Measurements from ENCODE around the gene WFDC1.

WFDC1 gene

DNA sequence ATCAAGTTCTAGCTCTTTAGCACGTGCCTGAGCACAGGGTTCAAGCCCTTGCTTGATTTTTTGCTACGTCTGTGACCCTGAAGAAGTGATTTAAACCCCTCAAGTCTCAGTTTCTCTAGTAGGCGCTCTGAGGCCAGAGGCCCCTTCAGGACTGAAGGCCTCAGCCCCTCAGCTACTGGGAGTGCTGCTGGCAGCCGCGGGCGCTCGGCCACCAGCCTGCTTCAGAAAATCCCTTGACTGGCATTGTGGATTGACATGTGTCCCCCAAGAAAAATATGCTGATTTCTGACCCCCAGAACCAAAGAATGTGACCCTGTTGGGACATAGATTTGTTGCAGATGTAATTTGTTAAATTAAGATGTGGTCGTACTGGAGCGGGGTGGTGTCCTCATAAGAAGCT, 20.2 kb upstream of the WFDC1 start:
- DNase-seq: no peak

DNA sequence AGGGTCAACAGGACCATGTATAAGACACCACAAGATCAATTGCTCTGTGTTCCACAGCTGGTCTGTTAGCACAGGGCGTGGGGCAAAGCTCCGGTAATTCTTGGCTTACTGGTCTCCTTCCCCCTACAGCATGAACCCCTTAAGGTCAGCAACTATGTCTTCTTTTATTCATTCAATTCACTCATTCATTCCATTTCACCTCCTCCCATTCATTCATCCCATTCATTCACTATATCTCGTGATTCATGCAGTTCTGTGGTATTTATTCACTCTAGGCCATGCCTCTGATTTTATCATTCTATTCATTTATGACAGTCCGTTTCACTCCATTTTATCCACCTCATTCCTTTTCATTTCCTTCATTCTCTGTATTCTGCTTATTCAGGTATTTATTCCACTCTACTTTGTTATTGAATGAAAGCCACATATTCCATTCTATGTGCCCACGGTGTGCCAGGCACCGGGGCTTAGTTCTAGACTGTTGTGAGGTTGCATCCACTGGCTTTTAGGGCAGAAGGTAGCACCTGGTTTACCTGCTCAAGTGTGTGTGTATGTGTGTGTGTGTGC, 19.0 kb upstream of the WFDC1 start:
- DNase-seq: no peak

DNA sequence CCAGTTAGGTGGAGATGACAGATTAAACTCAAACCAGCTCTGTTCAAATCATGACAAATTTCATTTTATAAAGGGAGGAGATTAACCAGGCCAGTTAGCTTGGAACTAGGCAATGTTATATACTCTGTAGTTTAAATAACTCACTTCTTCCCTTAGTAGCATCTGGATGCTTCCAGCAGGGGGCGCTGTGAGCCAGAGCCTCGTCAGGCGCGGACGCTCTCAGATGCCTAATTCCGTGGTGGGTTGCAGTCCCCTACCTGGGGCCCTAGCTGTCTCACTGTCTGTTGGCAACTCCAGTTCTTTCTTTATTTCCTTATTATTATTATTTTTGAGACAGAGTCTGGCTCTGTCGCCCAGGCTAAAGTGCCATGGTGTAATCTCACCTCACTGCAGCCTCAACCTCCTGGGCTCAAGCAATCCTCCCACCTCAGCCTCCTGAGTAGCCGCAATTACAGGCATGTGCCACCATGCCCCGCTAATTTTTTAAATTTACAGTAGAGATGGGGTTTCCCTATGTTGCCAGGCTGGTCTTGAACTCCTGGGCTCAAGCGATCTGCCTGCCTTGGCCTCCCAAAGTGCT, 17.3 kb upstream of the WFDC1 start:
- DNase-seq: peak; percentile 78

DNA sequence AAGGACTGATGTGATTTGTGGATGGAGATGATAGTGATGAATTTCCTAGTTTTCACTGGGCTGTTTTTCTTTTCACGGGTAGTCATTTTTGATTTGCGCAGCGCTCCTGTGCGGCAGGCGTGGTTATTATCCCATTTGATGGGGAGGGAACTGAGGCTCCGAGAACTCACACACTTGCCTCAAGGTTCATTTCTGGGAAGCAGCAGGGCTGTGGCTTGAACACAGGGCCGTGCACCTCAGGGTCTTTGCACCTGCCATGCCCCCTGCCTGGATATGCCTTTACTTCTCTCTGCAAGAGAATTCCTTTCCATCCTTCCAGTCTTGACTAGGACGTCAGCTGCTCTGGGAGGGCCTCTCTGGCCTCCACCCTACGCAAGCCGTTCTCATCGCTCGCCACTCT, 16.3 kb upstream of the WFDC1 start:
- no peak for DNase-seq

DNA sequence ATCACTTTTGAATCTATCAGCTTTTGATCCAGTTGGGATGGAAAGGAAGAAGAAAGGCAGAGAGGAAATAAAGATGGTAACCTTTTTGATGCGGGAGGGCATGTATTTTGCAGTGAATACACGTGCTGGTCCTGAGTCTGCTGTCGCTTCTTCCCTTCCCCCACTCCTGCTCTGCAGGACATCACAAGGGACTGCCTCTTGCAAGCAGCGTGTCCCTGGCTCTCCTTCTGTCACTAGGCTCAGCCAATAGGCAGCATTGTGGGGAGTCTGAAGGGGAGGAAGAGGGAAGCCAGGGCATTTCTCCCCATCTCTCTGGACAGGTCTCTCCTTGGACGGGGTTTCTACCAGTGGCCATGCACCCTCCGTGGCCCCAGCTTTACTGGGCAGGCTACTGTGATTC, 15.7 kb upstream of the WFDC1 start:
- DNase-seq: no peak

DNA sequence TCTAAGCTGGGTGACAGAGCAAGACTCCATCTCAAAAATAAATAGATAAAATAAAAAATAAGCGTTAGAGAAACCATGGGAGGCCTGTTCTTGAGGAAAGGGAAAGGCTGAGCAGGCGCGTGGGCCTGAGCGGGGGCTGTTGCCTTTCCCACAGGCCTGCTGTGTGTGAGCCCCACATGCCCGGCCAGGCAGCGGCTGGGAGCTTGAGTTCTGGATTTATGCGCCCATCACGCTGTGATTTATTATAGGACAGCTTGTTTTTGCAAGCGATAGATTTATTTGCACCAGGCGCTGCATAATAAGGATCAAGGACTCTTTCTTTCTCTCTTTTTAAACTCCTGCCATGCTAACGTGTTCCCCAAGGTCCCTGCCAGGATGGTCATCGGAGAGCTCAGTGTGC, 14.8 kb upstream of the WFDC1 start:
- no peak for DNase-seq

DNA sequence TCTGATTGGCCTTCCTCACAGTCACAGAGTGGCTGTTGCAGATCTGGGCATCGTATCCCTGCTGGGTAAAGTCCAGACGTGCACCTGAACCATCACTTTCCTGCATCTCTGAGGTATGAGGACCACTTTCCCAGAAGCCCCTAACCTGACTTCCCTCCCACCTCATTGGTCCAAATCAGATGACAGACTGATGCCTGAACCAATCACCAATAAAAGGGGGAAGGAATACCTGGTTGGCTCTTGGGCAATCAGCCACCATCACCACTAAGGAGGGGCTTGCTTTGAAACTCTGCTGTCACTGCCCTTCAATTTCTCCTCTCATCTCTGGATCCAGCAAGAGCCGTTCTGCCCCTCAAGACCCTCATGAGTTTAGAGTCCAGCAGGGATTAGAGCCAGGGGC, 13.6 kb upstream of the WFDC1 start:
- no peak for DNase-seq

DNA sequence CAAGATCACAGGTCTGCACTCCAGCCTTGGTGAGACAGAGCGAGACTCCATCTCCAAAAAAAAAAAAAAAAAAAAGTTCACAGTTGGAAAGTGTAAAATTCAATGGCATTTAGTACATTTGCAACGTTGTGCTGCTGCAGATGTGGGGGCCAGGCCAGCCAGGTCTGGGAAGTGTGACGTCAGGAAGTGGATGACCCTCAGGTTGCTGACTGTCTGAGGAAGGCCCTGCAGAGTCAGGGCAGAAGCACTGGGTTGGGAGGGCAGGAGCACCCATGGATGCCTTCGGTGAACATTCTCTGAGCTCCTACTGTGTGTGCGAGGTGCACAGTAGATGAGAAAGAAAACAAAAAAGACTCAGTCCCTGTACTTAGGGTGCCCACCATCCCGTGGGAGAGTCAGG, 12.1 kb upstream of the WFDC1 start:
- DNase-seq: no peak

DNA sequence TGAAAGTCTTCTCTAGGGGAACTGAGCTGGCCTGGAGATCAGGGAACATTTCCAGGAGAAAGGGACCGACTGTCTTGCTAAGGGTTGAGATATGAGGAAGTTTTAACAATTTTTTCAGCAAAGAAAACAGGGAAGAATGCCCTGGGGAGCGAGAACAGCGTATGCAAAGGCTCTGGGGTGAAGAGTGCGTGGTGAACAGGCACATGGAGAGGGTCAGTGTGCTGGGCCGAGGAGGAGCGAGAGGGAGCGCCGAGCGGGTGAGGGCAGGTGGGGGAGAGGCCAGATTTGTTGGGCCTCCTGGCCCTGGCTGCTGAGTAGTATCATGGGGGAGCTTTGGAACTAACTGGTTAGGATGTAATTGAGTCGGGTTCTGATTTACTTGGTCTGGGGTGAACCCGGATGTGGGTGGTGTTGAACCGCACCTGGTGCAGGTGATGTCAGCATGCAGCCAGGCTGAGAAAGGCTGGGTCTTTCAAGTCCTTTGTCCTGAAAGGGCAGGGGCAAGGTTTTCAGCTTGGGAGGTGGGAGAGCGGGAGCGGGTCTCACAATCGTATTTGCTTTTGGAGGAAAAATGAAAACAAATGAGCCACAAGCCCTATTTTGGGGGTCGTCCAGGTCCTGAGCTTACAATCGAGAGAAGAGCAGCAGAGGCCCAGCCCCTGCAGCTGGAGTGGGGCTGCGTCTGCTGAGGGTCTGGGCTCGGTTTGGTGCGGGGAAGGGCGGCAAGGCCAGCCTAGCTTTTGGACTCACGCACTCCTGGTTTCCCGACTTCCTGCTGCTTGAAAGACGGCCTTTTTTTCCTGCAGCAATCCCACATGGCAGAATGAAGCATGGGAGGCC, 11.1 kb upstream of the WFDC1 start:
- DNase-seq: no peak

DNA sequence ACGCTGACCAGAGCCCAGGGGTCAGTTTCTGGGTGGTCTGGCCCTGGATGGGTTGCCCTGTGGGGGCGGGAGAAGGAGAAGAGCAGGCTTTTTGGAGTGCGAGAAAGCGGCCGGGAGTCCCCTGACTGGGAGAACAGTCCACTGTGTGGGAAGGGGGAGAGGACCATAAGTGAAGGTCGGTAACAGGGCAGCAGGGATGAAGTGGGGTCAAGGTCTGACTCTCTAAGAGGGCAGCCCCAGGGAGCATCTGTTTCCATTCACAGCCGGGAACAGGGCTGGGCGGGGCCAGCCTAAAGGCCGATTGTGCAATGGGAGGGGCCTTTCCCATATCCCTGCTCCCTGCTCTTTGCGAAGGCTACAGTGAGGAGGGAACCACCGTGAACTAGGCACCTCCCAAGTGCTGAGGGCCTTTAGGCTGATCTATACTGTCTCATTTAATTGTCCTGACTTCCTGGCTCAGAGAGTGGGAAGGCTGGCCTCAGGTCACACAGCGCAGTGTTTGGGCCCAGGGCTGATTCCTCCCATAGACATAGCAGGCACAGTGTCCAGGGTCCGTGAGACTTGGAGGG, 10.4 kb upstream of the WFDC1 start:
- DNase-seq: no peak

DNA sequence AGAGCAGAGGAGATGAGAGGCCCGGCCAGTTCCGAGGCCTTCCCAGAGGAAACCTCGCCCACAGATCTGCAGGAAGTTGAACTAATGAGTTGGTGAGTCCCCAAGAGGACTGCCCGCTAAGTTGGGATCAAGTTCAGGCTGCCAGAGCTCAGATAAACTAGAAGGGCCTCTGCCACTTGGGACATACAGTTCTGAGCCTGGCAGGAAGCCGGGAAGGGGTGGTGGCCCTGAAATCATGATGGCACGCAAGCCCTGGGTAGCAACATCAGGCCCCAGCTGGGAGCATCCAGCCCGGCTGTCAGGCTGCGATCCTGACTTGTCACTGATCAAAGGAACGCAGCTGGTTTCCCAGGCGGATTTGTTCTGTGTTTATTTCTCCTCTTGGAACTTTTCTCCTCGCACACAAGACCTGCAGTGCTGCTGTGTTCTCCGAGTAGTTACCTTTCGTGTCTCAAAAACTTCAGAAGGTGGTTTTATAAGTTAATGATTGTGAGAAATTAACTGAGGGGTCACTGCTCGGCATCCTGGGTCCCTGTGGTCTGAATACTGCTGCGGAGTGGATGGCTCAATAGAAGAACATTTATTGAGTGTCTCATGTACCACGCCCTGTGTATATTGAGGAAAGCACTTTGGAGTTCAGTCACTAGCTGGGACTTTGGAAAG, 8.0 kb upstream of the WFDC1 start:
- no peak for DNase-seq

DNA sequence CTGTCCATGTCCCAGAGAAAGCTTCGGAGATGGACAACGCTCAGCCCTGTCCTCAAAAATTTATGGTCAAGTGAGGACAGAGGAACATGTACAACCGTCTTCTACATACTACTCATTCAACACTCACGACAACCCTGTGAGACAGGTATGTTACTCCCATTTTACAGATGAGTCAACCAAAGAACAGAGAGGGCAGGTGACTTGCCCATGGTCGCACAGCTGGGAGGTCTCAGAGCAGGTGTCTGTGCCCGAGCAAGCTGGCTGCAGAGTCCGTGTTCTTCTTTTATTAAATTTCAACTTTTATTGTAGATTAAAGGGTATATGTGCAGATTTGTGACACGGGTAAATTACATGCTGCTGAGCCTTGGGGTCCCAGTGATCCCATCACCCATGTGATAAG, 5.8 kb upstream of the WFDC1 start:
- no peak for DNase-seq

DNA sequence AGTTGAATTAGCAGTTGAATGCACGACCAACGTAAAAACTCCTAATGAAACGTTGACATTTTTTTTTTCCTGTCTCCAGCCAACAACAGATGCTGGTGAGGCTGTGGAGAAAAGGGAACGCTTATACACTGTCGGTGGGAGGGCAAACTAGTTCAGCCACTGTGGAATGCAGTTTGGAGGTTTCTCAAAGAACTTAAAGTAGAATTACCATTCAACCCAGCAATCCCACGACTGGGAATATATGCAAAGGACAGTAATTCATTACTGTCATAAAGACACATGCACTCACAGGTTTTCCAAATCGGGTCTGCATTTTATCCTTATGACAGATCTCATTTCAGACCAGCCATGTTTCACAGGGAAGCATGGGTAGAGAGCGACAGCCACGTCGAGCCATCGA, 3.5 kb upstream of the WFDC1 start:
- DNase-seq: no peak

DNA sequence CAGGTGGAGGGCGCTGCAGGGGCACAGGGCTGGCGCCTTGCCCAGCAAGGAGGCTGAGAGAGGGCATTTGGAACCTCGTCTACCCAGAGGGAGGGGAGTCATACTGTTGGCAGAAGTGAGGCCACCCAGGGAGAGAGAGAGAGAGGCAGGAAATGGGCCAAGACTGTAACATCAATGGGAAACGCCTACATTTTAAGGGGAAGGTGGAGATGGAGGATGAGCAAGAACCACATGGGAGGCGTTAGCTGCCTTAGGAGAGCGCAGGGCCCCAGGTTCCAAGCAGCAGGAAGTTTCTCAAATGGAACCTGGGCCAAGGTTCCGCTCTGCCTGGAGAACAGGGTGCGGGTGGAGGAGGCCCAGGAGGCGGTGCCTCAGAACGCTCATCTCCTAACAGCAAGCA, 2.7 kb upstream of the WFDC1 start:
- no peak for DNase-seq

DNA sequence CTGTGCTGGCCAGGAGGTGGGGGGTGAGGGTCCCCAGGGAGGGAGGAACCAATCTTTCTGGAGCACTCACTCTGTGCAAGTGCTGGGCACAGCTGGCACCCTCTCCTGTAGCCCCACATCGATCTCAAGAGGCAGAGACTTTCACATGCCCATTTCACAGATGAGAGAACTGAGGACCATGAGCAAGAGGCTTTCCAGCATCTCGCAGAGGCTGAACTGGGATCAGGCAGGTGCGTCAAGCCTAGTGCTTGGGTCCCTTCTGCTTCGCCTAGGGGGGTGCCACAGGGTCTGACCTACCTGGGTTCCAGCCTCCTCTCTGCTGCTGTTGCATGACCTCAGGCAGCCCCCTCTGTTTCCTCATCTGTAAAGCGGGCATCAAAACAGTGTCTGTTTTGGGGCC, 1.3 kb upstream of the WFDC1 start:
- DNase-seq: no peak

DNA sequence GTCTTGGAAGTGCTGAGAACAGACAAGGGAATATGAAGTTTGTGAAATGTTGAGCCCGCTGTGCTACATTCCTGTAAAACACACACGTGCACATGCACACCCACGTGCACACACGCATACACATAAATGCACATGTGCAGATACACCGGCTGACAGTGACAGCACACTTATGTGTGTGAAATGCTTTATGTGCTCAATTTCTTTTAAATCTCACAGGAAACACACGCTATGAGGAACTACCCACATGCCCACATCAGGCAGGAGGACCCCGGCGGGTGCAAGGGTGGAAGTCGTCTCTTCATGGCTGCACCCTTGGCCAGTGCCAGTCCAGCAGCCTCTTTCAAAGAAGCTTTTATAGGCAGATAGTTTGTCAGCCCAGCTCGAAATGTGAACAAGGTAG, 561 bp upstream of the WFDC1 start:
- no peak for DNase-seq

DNA sequence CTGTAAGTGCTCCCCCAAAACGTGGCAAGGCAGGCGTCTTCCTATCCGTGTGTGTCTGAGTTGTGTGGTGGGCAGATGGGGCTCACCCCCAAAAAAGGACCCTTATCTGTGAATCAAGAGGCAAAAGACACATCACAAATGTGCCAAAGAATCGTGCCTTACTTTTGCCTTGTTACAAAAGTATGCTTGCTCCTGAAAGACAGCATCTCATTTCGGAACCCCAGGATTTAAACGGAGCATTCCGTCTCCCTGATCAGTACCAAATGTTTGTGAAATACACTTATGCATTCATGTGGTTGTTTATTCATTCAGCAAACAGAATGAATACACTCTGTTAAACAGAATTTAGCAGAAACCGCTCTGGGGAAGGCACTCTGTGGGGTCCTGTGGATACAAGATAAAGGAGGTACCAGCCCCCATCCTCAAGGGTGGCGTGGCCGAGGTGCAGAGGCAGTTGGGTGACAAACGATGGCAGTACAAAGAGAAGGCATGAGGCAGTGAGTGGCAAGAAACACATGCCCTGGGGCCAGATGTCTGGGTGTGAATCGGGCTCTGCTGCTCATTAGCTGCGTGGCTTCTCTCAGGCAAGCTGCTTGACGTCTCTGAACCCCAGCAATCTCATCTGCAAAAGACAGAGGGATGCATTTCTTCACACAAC, 654 bp downstream of the WFDC1 start:
- DNase-seq: no peak

DNA sequence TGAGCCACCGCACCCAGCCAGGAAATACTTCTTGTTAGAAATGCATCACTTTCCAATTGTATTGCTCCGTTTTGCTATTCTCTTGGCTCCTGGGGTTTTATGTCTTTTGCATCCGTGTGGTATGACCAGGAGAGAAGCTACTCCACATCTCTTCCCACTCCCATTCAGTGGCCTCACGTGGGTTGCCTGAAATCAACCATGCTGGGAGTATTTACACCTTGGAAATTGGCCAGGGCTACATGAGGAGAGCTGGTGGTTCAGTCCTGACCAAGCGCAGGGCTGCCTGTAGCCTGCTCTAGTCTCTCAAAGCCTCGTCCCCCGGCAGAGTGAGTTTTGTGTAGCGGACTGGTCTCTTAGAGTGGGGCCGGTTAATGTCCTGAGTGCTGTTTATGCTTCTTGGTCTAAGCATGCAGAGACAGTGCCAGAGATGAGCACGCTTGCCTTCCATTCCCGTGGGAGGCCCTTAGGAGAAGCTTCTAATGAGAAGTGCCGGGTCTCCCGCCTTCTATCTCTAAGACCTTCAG, 3.8 kb downstream of the WFDC1 start:
- no peak for DNase-seq

DNA sequence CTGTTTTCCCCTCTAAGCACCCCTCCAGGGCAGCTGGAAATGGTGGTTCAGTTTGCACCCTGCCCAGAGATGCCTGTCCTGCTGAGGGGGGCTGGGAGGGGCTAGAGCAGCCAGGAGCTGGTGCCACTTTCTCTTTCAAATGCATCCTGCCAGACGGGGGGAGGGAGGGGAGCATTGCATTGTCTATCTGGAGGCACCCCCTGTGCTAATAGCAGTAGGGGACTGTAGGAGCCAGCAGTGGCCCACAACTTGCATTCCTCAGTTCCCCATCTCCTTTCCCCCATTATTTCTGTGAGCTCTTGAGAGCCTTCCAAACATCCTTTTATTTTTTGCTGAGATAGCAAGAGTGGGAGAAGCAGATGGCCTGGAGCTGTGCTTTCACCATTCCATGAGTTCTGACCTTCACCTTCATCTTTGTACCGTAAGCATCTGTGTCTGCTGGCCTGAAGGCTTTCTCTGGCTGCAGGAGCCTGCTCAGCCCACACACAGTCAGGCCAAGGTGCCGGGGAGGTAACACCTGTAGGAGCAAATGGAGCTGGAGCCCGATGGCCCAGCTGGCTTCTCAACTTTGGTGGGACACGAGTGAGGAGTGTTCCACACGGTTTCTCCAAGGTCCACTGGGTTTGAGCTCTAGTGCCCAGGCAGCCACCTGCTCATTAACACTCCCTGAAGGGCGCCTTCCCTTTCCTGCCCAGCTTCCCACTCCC, 5.2 kb downstream of the WFDC1 start:
- DNase-seq: no peak

DNA sequence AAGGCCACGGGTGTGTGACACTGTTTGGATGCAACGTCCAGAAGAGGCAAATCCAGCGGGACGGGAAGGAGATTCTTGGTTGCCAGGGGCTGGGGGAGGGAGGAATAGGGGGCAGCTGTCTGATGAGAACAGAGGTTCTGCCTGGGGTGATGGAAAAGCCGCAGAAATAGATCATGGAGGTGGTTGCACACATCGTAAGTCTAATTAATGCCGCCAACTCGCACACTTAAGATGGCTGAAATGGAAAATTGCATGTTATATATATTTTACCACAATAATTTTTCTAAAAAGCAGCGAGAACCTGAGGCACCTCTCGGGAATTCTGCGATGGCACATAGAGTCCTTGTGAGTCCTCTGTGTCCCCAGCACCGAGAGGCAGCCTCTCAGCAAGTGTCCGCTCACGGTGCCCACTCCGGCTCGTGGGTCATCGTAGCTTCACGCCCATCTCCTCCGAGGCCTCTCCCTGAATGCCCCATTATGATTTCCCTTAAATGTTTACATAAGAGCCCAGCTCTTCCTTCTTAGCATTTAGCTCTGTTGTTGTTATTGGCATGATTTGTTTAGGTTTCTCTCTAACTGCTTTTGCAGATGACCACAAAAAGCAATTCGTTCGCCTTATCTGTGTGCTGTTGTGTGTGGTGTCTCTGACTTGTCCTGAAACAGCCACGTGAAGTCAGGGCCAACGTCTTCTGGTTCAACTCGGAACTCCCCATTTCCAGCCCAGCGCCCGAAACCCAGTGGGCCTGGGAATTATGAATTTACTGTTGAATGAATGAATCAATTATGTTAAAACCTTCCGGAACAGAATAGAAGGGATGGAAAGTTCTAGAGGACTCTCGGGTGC, 7.7 kb downstream of the WFDC1 start:
- DNase-seq: no peak

DNA sequence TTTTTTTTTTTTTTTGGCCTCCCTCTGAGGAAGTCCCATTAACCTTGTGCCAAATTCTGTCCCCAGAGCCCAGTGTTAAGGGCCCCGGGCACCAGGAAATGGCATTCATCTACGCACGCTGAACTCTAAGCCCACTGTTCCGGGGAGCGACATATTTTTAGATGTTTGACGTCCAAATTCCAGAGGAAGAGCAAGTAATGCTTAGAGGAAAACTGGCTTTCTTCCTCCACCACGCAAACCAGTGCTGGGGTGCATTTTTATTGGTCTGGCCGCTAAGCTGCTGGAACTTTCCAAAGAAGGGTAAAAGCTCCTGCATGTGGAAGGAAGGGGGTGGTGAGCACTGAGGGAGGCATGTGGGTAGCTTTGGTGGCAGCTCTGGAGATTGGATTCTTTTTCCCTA, 8.3 kb downstream of the WFDC1 start:
- no peak for DNase-seq

Measured in right forelimb (tissue), 1 donor.